H1 (cell line): ENCODE measurements around the gene ATF7. TPM values are rescaled to one million over a fixed set of nuclear protein-coding genes. Genes with fewer than 3 reads are reported as not detected.

Experiments
- CTCF ChIA-PET: fragments of 300-600 bp; sonication (Branson Sonifier 250); formaldehyde crosslinking; loops from one replicate; lab custom pipeline; 2021; ENCODE audit not compliant: partially characterized antibody; lab: Charles Lee
- POLR2A ChIA-PET: fragments of 300-600 bp; sonication (Branson Sonifier 250); formaldehyde crosslinking; loops from one replicate; lab custom pipeline; 2021; ENCODE audit warnings: inconsistent platforms; ENCODE audit not compliant: partially characterized antibody; lab: Charles Lee
- DNase-seq, 2 experiments: peaks; one replicate each; pipeline versions ENCODE4 v3.0.0 to v3.0.0-alpha.2; 2010 to 2022; ENCODE audit warnings: low spot score in 2 of 2, low read depth in 1 of 2, mixed read lengths in 1 of 2
- FAIRE-seq: peaks from 2 replicates; lab custom pipeline; 2011; peaks lifted over from hg19 to GRCh38; lab: Jason Lieb, UNC
- H2AFZ ChIP-seq: 2 replicates; pipeline ENCODE4 v1.8.1; 2012; ENCODE audit warnings: low read length, inconsistent platforms
- H2AK5ac ChIP-seq: 2 replicates; pipeline ENCODE4 v1.6.1; 2013; ENCODE audit warnings: low read depth, low read length
- H2BK120ac ChIP-seq: replicated peaks from 2 replicates; pipeline ENCODE3; 2013; ENCODE audit warnings: low read depth, low read length, inconsistent platforms
- H2BK12ac ChIP-seq: 2 replicates; pipeline ENCODE4 v1.6.1; 2013; ENCODE audit warnings: low read depth, low read length
- H2BK15ac ChIP-seq: 2 replicates; pipeline ENCODE4 v1.6.1; 2013; ENCODE audit warnings: low read length
- H2BK20ac ChIP-seq: 2 replicates; pipeline ENCODE4 v1.6.1; 2013; ENCODE audit warnings: low read length
- H2BK5ac ChIP-seq: 2 replicates; pipeline ENCODE4 v1.6.1; 2013; ENCODE audit warnings: low read depth, low read length
- H3K14ac ChIP-seq: 2 replicates; pipeline ENCODE4 v1.6.1; 2013; ENCODE audit warnings: inconsistent platforms; ENCODE audit not compliant: insufficient read length
- H3K18ac ChIP-seq: 2 replicates; pipeline ENCODE4 v1.6.1; 2013; ENCODE audit warnings: low read length; ENCODE audit errors: extremely low read depth
- H3K23ac ChIP-seq: 2 replicates; pipeline ENCODE4 v1.6.1; 2013; ENCODE audit warnings: inconsistent platforms; ENCODE audit not compliant: insufficient read length
- H3K23me2 ChIP-seq: 2 replicates; pipeline ENCODE4 v1.6.1; 2013; ENCODE audit warnings: low read depth, low read length
- H3K27ac ChIP-seq: 2 replicates; pipeline ENCODE4 v1.6.1; 2011; ENCODE audit warnings: low read depth, low read length, inconsistent platforms
- H3K27me3 ChIP-seq, 4 experiments: replicated peaks in 1 of 4; 1 replicate in 1 of 4; 2 replicates in 3 of 4; pipeline versions ENCODE4 v1.6.1 to v1.8.1; 2011 to 2013; ENCODE audit warnings: low read length in 3 of 4, mild to moderate bottlenecking in 3 of 4, inconsistent platforms in 2 of 4, mixed read lengths in 2 of 4, moderate library complexity in 1 of 4; ENCODE audit not compliant: control insufficient read depth in 3 of 4, insufficient read depth in 3 of 4; ENCODE audit errors: extremely low read depth in 1 of 4
- H3K36me3 ChIP-seq, 4 experiments: 2 replicates each; pipeline versions ENCODE4 v1.6.1 to v1.8.1; 2011 to 2013; ENCODE audit warnings: mild to moderate bottlenecking in 4 of 4, low read length in 3 of 4, moderate library complexity in 2 of 4, control low read depth in 1 of 4, inconsistent platforms in 1 of 4; ENCODE audit not compliant: insufficient read depth in 4 of 4, control insufficient read depth in 2 of 4
- H3K4ac ChIP-seq: replicated peaks from 2 replicates; pipeline ENCODE3; 2013; ENCODE audit warnings: low read length, low read depth, mixed read lengths, inconsistent platforms; ENCODE audit not compliant: insufficient read length
- H3K4me1 ChIP-seq, 4 experiments: replicated peaks in 1 of 4; 1 replicate in 1 of 4; 2 replicates in 3 of 4; pipeline versions ENCODE4 v1.6.1 to v1.8.1; 2011 to 2013; ENCODE audit warnings: low read length in 3 of 4, inconsistent platforms in 2 of 4, mixed read lengths in 1 of 4; ENCODE audit not compliant: insufficient read depth in 4 of 4, control insufficient read depth in 3 of 4
- H3K4me2 ChIP-seq, 2 experiments: 2 replicates each; pipeline versions ENCODE4 v1.6.1 to v1.8.1; 2011 to 2013; ENCODE audit warnings: low read depth in 2 of 2, low read length in 2 of 2, control low read depth in 1 of 2, inconsistent platforms in 1 of 2, mild to moderate bottlenecking in 1 of 2; ENCODE audit not compliant: insufficient read depth in 1 of 2
- H3K4me3 ChIP-seq, 4 experiments: fragments of 200-600, 300-600 bp in 1 of 4; sonication (generic), shearing (Covaris generic), sonication (Bioruptor Twin) in 1 of 4; 2 replicates each; pipeline versions ENCODE4 v1.5.1 to v1.8.1; 2011 to 2016; ENCODE audit warnings: low read length in 4 of 4, low read depth in 3 of 4, control low read depth in 2 of 4, inconsistent platforms in 2 of 4, mild to moderate bottlenecking in 2 of 4, mixed read lengths in 1 of 4, moderate library complexity in 1 of 4; ENCODE audit not compliant: insufficient read depth in 2 of 4; ENCODE audit errors: extremely low read depth in 1 of 4
- H3K56ac ChIP-seq: replicated peaks from 2 replicates; pipeline ENCODE3; 2013; ENCODE audit warnings: low read depth, mild to moderate bottlenecking, mixed read lengths, low read length, inconsistent platforms; ENCODE audit not compliant: insufficient read length
- H3K79me1 ChIP-seq: 2 replicates; pipeline ENCODE4 v1.6.1; 2013; ENCODE audit warnings: low read depth, low read length, control low read depth
- H3K79me2 ChIP-seq, 2 experiments: 2 replicates each; pipeline versions ENCODE4 v1.6.1 to v1.8.1; 2012 to 2013; ENCODE audit warnings: low read length in 2 of 2, mild to moderate bottlenecking in 2 of 2, inconsistent platforms in 1 of 2; ENCODE audit not compliant: insufficient read depth in 2 of 2, control insufficient read depth in 1 of 2
- H3K9ac ChIP-seq, 4 experiments: replicated peaks in 1 of 4; 1 replicate in 1 of 4; 2 replicates in 3 of 4; pipeline versions ENCODE4 v1.6.1 to v1.8.1; 2011 to 2013; ENCODE audit warnings: low read depth in 3 of 4, low read length in 3 of 4, control low read depth in 2 of 4, mild to moderate bottlenecking in 2 of 4, moderate library complexity in 2 of 4, inconsistent platforms in 1 of 4; ENCODE audit errors: extremely low read depth in 1 of 4
- H3K9me3 ChIP-seq, 2 experiments: 2 replicates each; pipeline versions ENCODE4 v1.6.1 to v1.8.1; 2012 to 2013; ENCODE audit warnings: mild to moderate bottlenecking in 2 of 2, moderate library complexity in 2 of 2, control low read depth in 1 of 2, inconsistent platforms in 1 of 2, low read depth in 1 of 2, low read length in 1 of 2, mixed read lengths in 1 of 2; ENCODE audit not compliant: insufficient read depth in 2 of 2
- H4K20me1 ChIP-seq, 2 experiments: replicated peaks in 1 of 2; 2 replicates each; pipeline versions ENCODE3 to v1.8.1; 2011 to 2013; ENCODE audit warnings: inconsistent platforms in 2 of 2, low read length in 2 of 2, mild to moderate bottlenecking in 1 of 2; ENCODE audit not compliant: insufficient read depth in 2 of 2, control insufficient read depth in 1 of 2
- H4K5ac ChIP-seq: 2 replicates; pipeline ENCODE4 v1.6.1; 2013; ENCODE audit warnings: low read length, low read depth, mixed read lengths, inconsistent platforms; ENCODE audit not compliant: insufficient read length
- H4K8ac ChIP-seq: 2 replicates; pipeline ENCODE4 v1.8.0; 2013; ENCODE audit warnings: mild to moderate bottlenecking, moderate library complexity, low read length, inconsistent platforms; ENCODE audit not compliant: insufficient read depth; ENCODE audit errors: extremely low read depth
- H4K91ac ChIP-seq: replicated peaks from 2 replicates; pipeline ENCODE3; 2013; ENCODE audit warnings: low read length, mixed read lengths, inconsistent platforms; ENCODE audit not compliant: insufficient read length
- GTF2F1 ChIP-seq: IDR thresholded peaks from 2 replicates; pipeline ENCODE4 v1.6.1; 2012; ENCODE audit warnings: low read depth, low read length, improper control_type of control experiment, borderline replicate concordance
- KDM1A ChIP-seq: fragments of 200-600, 300-600 bp; sonication (generic); IDR thresholded peaks from 2 replicates; pipeline ENCODE4 v1.7.1; 2016; ENCODE audit warnings: mild to moderate bottlenecking, low read length, borderline replicate concordance
- KDM5A ChIP-seq: fragments of 200-600 bp; IDR thresholded peaks from 2 replicates; pipeline ENCODE4 v1.7.1; 2012; ENCODE audit warnings: mild to moderate bottlenecking, low read length, inconsistent platforms, mixed read lengths
- POLR2A ChIP-seq, 2 experiments: IDR thresholded peaks; 1 replicate in 1 of 2; 2 replicates in 1 of 2; pipeline ENCODE4 v1.6.1; 2011; ENCODE audit warnings: low read depth in 2 of 2, low read length in 2 of 2, mild to moderate bottlenecking in 2 of 2; ENCODE audit errors: control extremely low read depth in 1 of 2
- RAD21 ChIP-seq, 2 experiments: IDR thresholded peaks in 1 of 2; conservative IDR thresholded peaks in 1 of 2; 2 replicates each; pipeline ENCODE4 v1.6.1; 2011; ENCODE audit warnings: low read depth in 2 of 2, low read length in 2 of 2, improper control_type of control experiment in 1 of 2, inconsistent platforms in 1 of 2, mild to moderate bottlenecking in 1 of 2, moderate library complexity in 1 of 2
- WGBS, 2 experiments: shearing (Covaris generic) in 1 of 2; methylation state at CpG; one replicate each; pipeline versions ENCODE4 v1.1.6 to v1.1.7; 2013 to 2015; ENCODE audit warnings: low lambda C conversion rate in 2 of 2, mixed read lengths in 2 of 2, inconsistent platforms in 1 of 2, low coverage in 1 of 2, missing lambda C conversion rate in 1 of 2; ENCODE audit not compliant: insufficient replicate concordance in 2 of 2, insufficient coverage in 1 of 2, insufficient read length in 1 of 2; ENCODE audit errors: extremely low coverage in 1 of 2, missing lambda C conversion rate in 1 of 2; 5-methylcytosine and 5-hydroxymethylcytosine counted together
- polyA plus RNA-seq, 7 experiments: library from polyadenylated mRNA; depleted of rRNA in 3 of 7; stranded (reverse) in 5 of 7; unstranded in 2 of 7; fragments of >200 nt in 5 of 7; fragments of 200-250 nt in 2 of 7; gene quantifications; 1 replicate in 5 of 7; 2 replicates in 1 of 7; 4 replicates in 1 of 7; pipeline versions ENCODE4 v1.2.1 to v1.2.3, GENCODE V29; 2011 to 2013; ENCODE audit warnings: missing spikeins in 2 of 7, mixed read lengths in 2 of 7
- total RNA-seq: library from RNA; stranded (reverse); fragmentation: NEBNext Ultra II Directional; extraction: Animal tissue kit (Norgen Biotek cat#: 25700); gene quantifications from 2 replicates; pipeline ENCODE4 v1.2.1, GENCODE V29; 2021
- TF ChIP-seq, protein P1 (sequence below): IDR thresholded peaks from 2 replicates; pipeline ENCODE4 v1.6.1; 2011; ENCODE audit warnings: low read depth, mild to moderate bottlenecking, low read length; ENCODE audit not compliant: insufficient read depth

Gene ATF7
- total and polyA plus RNA-seq, 2 of the 8 experiments (the other 6 are each of a cell fraction or from before 2014, with no cell fraction given): 10.1 to 16.6 TPM

DNA sequence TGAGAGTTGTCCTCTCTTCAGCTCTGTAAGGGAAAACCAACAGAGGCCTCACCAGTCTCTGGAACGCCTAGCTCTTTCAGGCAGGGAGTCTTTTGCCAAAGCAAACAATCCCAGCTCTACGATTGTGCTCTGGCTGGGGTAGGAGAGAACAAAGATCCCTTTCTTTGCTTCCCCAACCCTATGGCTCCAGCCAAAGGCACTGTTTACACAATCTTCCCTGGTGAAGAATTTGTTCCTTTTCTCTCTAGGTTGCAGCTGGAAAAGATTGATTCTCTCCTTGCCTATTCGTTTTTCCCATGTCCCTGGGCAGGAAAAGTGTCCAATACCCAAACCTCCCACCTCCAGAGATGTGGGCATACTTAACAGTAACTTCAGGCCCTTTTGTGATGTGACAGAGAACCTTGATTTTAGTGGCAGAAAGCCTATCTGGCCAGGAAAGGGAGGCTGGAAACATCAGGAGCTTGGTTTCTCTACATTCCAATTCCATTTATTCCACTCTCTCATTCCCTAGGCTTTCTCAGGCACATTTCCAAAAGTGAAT lies 32.9 kb upstream of the ATF7 start:
- H3K4me2 ChIP-seq: peak overlapping the region in 1 of 2 experiments; percentile 36; a peak in 1 of 4 replicates
- H4K5ac ChIP-seq: no peak overlapping the region
- H3K27ac ChIP-seq: peak overlapping the region; percentile 16
- no peak overlapping the region for H4K91ac ChIP-seq
- H2BK5ac ChIP-seq: no peak overlapping the region; the same call in 1 of the 2 replicates
- H3K4ac ChIP-seq: no peak overlapping the region
- H3K23ac ChIP-seq: no peak overlapping the region
- peak overlapping the region in 1 of 4 experiments; percentile 16; a peak in 2 of 7 replicates for H3K9ac ChIP-seq
- no peak overlapping the region for H3K56ac ChIP-seq
- TF ChIP-seq KDM5A: no peak
- TF ChIP-seq RAD21 (IDR thresholded peaks at IDR 0.05 in 1 of 2, conservative IDR thresholded peaks at IDR 0.05 in 1 of 2; ENCODE audit: low read depth in 2 of 2, low read length in 2 of 2): 0 out of 4 replicates have a peak, but pooled peaks of 1 of the 2 experiments have one; percentile 1
- TF ChIP-seq, protein P1, sequence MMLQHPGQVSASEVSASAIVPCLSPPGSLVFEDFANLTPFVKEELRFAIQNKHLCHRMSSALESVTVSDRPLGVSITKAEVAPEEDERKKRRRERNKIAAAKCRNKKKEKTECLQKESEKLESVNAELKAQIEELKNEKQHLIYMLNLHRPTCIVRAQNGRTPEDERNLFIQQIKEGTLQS: no peak
- TF ChIP-seq POLR2A (IDR thresholded peaks at IDR 0.05; ENCODE audit: control extremely low read depth in 1 of 2, low read depth in 2 of 2, low read length in 2 of 2): peak in 1 of 2 experiments; percentile 47; a peak in 1 of 3 replicates
- TF ChIP-seq GTF2F1: no peak
- no peak for TF ChIP-seq KDM1A
- no peak overlapping the region; a peak in 1 of 8 replicates for H3K4me3 ChIP-seq
- no peak overlapping the region for H2BK20ac ChIP-seq
- WGBS, 2 experiments: 53% methylated on average over 3 of the region's 3 CpGs; no CpG with 5 or more reads in 1 of the 2 experiments
- H4K20me1 ChIP-seq: no peaks in the 10 kb centered on the region
- no peak overlapping the region for H2AFZ ChIP-seq
- no peak overlapping the region for H3K14ac ChIP-seq
- no peaks in the 10 kb centered on the region for H3K9me3 ChIP-seq
- H3K23me2 ChIP-seq: no peaks in the 10 kb centered on the region
- no peak overlapping the region for H2BK12ac ChIP-seq
- FAIRE-seq (no peak), DNase-seq (no peak)
- H3K4me1 ChIP-seq: peaks cover 3 to 13% (median 4%) of the 10 kb centered on the region in 4 experiments; a peak in 5 of 7 replicates
- no peak overlapping the region for H2BK120ac ChIP-seq
- H3K36me3 ChIP-seq: peaks cover 0 to 12% (median 5%) of the 10 kb centered on the region in 4 experiments; a peak in 4 of 8 replicates
- no peak overlapping the region for H4K8ac ChIP-seq
- CTCF ChIA-PET: interaction anchor here (0.6 to 2.1 kb wide), 12 partner anchors 9 to 115 kb away, joined by 3 to 7 read pairs (median 3); partner anchors contain the start of gene ATP5MC2
- H3K18ac ChIP-seq: peak overlapping the region; percentile 73; the same call in 1 of the 2 replicates
- H3K79me2 ChIP-seq: no peaks in the 10 kb centered on the region
- POLR2A ChIA-PET: interaction anchor here (0.7 to 15.7 kb wide), 13 partner anchors 8 to 158 kb away, joined by 3 to 246 read pairs (median 4); partner anchors contain the start of genes ATP5MC2 and TARBP2
- H2AK5ac ChIP-seq: no peak overlapping the region
- no peaks in the 10 kb centered on the region for H3K79me1 ChIP-seq
- H3K27me3 ChIP-seq: no peaks in the 10 kb centered on the region
- H2BK15ac ChIP-seq: peak overlapping the region; percentile 40; the same call in 1 of the 2 replicates
